Erythroblast (primary cell): ENCODE data around the gene COL6A3.

Source experiments
- GATA1 ChIP-seq: IDR thresholded peaks from 2 replicates; pipeline ENCODE4 v1.6.1; 2011; ENCODE audit warnings: low read depth, mild to moderate bottlenecking, control low read depth, low read length, moderate library complexity
- POLR2A ChIP-seq: IDR thresholded peaks from 2 replicates; pipeline ENCODE4 v1.6.1; 2011; ENCODE audit warnings: mild to moderate bottlenecking, low read length

DNA sequence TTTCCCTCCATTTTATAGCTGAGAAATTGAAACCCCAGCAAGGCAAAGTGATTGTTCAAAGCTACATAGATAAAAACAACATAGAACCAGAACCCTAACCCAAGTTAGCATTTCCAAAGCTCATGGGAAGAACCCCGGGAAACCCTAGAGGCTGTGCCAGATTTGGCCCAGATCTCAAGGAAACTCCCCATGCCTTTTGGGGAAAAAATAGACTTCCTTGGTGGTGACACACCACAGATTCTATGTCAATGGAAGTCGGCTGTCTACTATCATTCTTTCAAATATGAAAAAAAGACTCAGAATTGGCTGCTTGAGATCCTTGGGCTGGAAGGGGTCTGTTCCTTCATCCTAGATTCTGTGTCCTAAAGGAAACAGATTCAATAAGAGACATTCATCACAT is 8.4 kb downstream of the COL6A3 start:
- TF ChIP-seq POLR2A, result no peak
- TF ChIP-seq GATA1, result no peak
